ENCODE results near the gene RNF13.

RNF13 gene

GRCh38 chr3:149813367-149814281 is 609 bp downstream of the RNF13 start:
- H3K27ac ChIP-seq, result peak overlapping the region; percentile 97
- TF ChIP-seq ZFX (IDR thresholded peaks at IDR 0.05; ENCODE audit: borderline replicate concordance), result no peak
- TF ChIP-seq CTCF (IDR thresholded peaks at IDR 0.05), result no peak

GRCh38 chr3:149815321-149815720 is 2.3 kb downstream of the RNF13 start:
- no peak for TF ChIP-seq CTCF (IDR thresholded peaks at IDR 0.05)
- no peak for TF ChIP-seq ZFX (IDR thresholded peaks at IDR 0.05; ENCODE audit: borderline replicate concordance)
- no peak overlapping the region for H3K27ac ChIP-seq

- H3K27ac ChIP-seq, result no peak overlapping the region
- TF ChIP-seq ZFX (IDR thresholded peaks at IDR 0.05; ENCODE audit: borderline replicate concordance), result no peak
These were observed 2.7 kb downstream of the RNF13 start for GRCh38 chr3:149815728-149816127.

- H3K27ac ChIP-seq, result no peak overlapping the region
- no peak for TF ChIP-seq ZFX (IDR thresholded peaks at IDR 0.05; ENCODE audit: borderline replicate concordance)
These were observed 3.3 kb downstream of the RNF13 start for GRCh38 chr3:149816311-149816710.

- TF ChIP-seq ZFX (IDR thresholded peaks at IDR 0.05; ENCODE audit: borderline replicate concordance) (no peak), CTCF (IDR thresholded peaks at IDR 0.05) (no peak)
These were observed 4.0 kb downstream of the RNF13 start for GRCh38 chr3:149816986-149817385.

GRCh38 chr3:149819432-149819831 is 6.4 kb downstream of the RNF13 start:
- TF ChIP-seq CTCF (IDR thresholded peaks at IDR 0.05) (no peak), ZFX (IDR thresholded peaks at IDR 0.05; ENCODE audit: borderline replicate concordance) (no peak)
- H3K27ac ChIP-seq, result no peak overlapping the region

More at GRCh38 chr3:149816986-149817385, 4.0 kb downstream of the RNF13 start:
- H3K27ac ChIP-seq, result no peak overlapping the region

- H3K27ac ChIP-seq, result no peak overlapping the region
- no peak for TF ChIP-seq ZFX (IDR thresholded peaks at IDR 0.05; ENCODE audit: borderline replicate concordance)
- no peak for TF ChIP-seq CTCF (IDR thresholded peaks at IDR 0.05)
These were observed 7.2 kb downstream of the RNF13 start for GRCh38 chr3:149820183-149820582.

- H3K27ac ChIP-seq, result no peak overlapping the region
- TF ChIP-seq CTCF (IDR thresholded peaks at IDR 0.05) (no peak), ZFX (IDR thresholded peaks at IDR 0.05; ENCODE audit: borderline replicate concordance) (no peak)
These were observed 13.6 kb downstream of the RNF13 start for GRCh38 chr3:149826636-149827035.
